Osteocyte (in vitro differentiated cells): Measurements from ENCODE around the gene ITPR1. TPM values are rescaled to one million over a fixed set of nuclear protein-coding genes. Genes with fewer than 3 reads are reported as not detected.

Experiments used
- DNase-seq: peaks from one replicate; pipeline ENCODE4 v3.0.0; 2021; ENCODE audit warnings: mixed read lengths; ENCODE audit not compliant: unreplicated experiment; ENCODE audit errors: extremely low spot score
- H3K27ac Mint-ChIP-seq: one replicate; pipeline ENCODE4 v1.8.0; 2021; ENCODE audit warnings: mild to moderate bottlenecking, mixed read lengths; ENCODE audit not compliant: unreplicated experiment
- H3K27me3 Mint-ChIP-seq: one replicate; pipeline ENCODE4 v1.8.0; 2021; ENCODE audit warnings: mixed read lengths; ENCODE audit not compliant: unreplicated experiment
- H3K36me3 Mint-ChIP-seq: one replicate; pipeline ENCODE4 v1.8.0; 2021; ENCODE audit warnings: mixed read lengths; ENCODE audit not compliant: unreplicated experiment
- H3K4me1 Mint-ChIP-seq: one replicate; pipeline ENCODE4 v1.8.0; 2021; ENCODE audit warnings: mixed read lengths; ENCODE audit not compliant: unreplicated experiment
- H3K4me3 Mint-ChIP-seq: one replicate; pipeline ENCODE4 v1.8.0; 2021; ENCODE audit warnings: mild to moderate bottlenecking, moderate library complexity, mixed read lengths; ENCODE audit not compliant: unreplicated experiment
- H3K9me3 Mint-ChIP-seq: one replicate; pipeline ENCODE4 v1.8.0; 2021; ENCODE audit warnings: mixed read lengths; ENCODE audit not compliant: unreplicated experiment
- total RNA-seq: library from RNA; stranded (reverse); gene quantifications from 2 replicates; pipeline ENCODE4 v1.2.1, GENCODE V29; 2021
- TF ChIP-seq, protein P1 (sequence below): fragments of 200-600 bp; sonication (generic); IDR thresholded peaks from 2 replicates; pipeline ENCODE4 v1.5.0; 2021; ENCODE audit warnings: antibody characterized with exemption, mild to moderate bottlenecking, moderate library complexity

The ITPR1 gene
- total RNA-seq, 1 donor from 2014 or later = 34.3 TPM

- TF ChIP-seq, protein P1, sequence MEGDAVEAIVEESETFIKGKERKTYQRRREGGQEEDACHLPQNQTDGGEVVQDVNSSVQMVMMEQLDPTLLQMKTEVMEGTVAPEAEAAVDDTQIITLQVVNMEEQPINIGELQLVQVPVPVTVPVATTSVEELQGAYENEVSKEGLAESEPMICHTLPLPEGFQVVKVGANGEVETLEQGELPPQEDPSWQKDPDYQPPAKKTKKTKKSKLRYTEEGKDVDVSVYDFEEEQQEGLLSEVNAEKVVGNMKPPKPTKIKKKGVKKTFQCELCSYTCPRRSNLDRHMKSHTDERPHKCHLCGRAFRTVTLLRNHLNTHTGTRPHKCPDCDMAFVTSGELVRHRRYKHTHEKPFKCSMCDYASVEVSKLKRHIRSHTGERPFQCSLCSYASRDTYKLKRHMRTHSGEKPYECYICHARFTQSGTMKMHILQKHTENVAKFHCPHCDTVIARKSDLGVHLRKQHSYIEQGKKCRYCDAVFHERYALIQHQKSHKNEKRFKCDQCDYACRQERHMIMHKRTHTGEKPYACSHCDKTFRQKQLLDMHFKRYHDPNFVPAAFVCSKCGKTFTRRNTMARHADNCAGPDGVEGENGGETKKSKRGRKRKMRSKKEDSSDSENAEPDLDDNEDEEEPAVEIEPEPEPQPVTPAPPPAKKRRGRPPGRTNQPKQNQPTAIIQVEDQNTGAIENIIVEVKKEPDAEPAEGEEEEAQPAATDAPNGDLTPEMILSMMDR = no peak
- Mint-ChIP-seq H3K4me3 (no peak overlapping the region), H3K27me3 (no peaks in the 10 kb centered on the region), H3K9me3 (no peaks in the 10 kb centered on the region), H3K27ac (no peak overlapping the region), H3K4me1 (peaks cover 4% of the 10 kb centered on the region), H3K36me3 (no peaks in the 10 kb centered on the region)
- no peak for DNase-seq
Measured at GRCh38 chr3:4885316-4885715, 392.2 kb downstream of the ITPR1 start.

- no peaks in the 10 kb centered on the region for H3K9me3 Mint-ChIP-seq
- TF ChIP-seq, protein P1 = no peak
- no peak overlapping the region for H3K4me3 Mint-ChIP-seq
- no peaks in the 10 kb centered on the region for H3K36me3 Mint-ChIP-seq
- peaks cover 4% of the 10 kb centered on the region for H3K4me1 Mint-ChIP-seq
- H3K27ac Mint-ChIP-seq = no peak overlapping the region
- no peak for DNase-seq
- no peaks in the 10 kb centered on the region for H3K27me3 Mint-ChIP-seq
Measured at GRCh38 chr3:4886448-4886847, 393.3 kb downstream of the ITPR1 start.

GRCh38 chr3:4887177-4887576 lies 394.0 kb downstream of the ITPR1 start:
- Mint-ChIP-seq H3K27me3 (no peaks in the 10 kb centered on the region), H3K27ac (no peak overlapping the region), H3K4me1 (peaks cover 4% of the 10 kb centered on the region), H3K36me3 (no peaks in the 10 kb centered on the region), H3K9me3 (peaks cover 3% of the 10 kb centered on the region), H3K4me3 (no peak overlapping the region)
- no peak for DNase-seq
- TF ChIP-seq, protein P1 = no peak

- no peak overlapping the region for H3K4me3 Mint-ChIP-seq
- H3K27me3 Mint-ChIP-seq = no peaks in the 10 kb centered on the region
- H3K27ac Mint-ChIP-seq = no peak overlapping the region
- peaks cover 4% of the 10 kb centered on the region for H3K4me1 Mint-ChIP-seq
- TF ChIP-seq, protein P1 = no peak
- H3K36me3 Mint-ChIP-seq = peaks cover 2% of the 10 kb centered on the region
- no peak for DNase-seq
- peaks cover 4% of the 10 kb centered on the region for H3K9me3 Mint-ChIP-seq
Measured at GRCh38 chr3:4888913-4889846, 396.0 kb downstream of the ITPR1 start.

- no peak for DNase-seq
- peaks cover 2% of the 10 kb centered on the region for H3K36me3 Mint-ChIP-seq
Measured at GRCh38 chr3:4889896-4890295, 396.7 kb downstream of the ITPR1 start.

More at GRCh38 chr3:4889896-4890295, 396.7 kb downstream of the ITPR1 start:
- no peak overlapping the region for H3K27ac Mint-ChIP-seq
- H3K4me3 Mint-ChIP-seq = no peak overlapping the region
- TF ChIP-seq, protein P1 = no peak
- peaks cover 4% of the 10 kb centered on the region for H3K9me3 Mint-ChIP-seq
- H3K27me3 Mint-ChIP-seq = no peaks in the 10 kb centered on the region
- H3K4me1 Mint-ChIP-seq = peaks cover 4% of the 10 kb centered on the region
